ENCODE data around the gene ALOX5AP. TPM values are rescaled to one million over a fixed set of nuclear protein-coding genes. Genes with fewer than 3 reads are reported as not detected.

ALOX5AP gene
- total RNA-seq, 1 experiment from 2014 or later: not detected

DNA sequence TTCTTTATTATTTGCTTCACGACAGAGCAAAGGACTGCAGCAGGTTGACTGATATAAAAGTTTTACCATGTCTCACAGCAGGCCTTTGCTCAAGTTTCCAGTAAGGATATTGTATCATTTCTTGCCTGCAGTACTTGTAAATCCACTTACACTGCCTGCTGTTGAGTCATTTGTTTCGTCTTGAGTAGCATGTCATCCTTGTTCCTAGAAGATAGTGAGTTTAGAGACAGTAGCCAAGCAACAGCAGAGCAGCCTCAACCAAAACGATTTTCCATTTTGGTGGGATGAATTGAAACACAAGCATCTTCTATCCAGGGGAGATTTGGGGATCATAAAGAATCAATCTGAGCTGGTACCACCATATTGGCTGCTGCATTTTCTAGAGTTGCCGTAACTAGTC, 24.0 kb upstream of the ALOX5AP start:
- TF ChIP-seq, protein P1, sequence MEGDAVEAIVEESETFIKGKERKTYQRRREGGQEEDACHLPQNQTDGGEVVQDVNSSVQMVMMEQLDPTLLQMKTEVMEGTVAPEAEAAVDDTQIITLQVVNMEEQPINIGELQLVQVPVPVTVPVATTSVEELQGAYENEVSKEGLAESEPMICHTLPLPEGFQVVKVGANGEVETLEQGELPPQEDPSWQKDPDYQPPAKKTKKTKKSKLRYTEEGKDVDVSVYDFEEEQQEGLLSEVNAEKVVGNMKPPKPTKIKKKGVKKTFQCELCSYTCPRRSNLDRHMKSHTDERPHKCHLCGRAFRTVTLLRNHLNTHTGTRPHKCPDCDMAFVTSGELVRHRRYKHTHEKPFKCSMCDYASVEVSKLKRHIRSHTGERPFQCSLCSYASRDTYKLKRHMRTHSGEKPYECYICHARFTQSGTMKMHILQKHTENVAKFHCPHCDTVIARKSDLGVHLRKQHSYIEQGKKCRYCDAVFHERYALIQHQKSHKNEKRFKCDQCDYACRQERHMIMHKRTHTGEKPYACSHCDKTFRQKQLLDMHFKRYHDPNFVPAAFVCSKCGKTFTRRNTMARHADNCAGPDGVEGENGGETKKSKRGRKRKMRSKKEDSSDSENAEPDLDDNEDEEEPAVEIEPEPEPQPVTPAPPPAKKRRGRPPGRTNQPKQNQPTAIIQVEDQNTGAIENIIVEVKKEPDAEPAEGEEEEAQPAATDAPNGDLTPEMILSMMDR (IDR thresholded peaks at IDR 0.05; ENCODE audit: unreplicated experiment): no peak
- Mint-ChIP-seq H3K36me3 (ENCODE audit: insufficient read depth, unreplicated experiment) (no peaks in the 10 kb centered on the region), H3K4me3 (ENCODE audit: low read depth, unreplicated experiment) (no peak overlapping the region), H3K9me3 (ENCODE audit: low read depth, unreplicated experiment) (no peaks in the 10 kb centered on the region), H3K27me3 (ENCODE audit: unreplicated experiment) (no peaks in the 10 kb centered on the region), H3K27ac (ENCODE audit: unreplicated experiment) (no peak overlapping the region), H3K4me1 (ENCODE audit: low read depth, unreplicated experiment) (peaks cover 12% of the 10 kb centered on the region)
- intact Hi-C loops (cut with micrococcal nuclease; ENCODE audit: unreplicated experiment): no loop called here
- no TSS peak for BruUV-seq (replicated peaks)
- CTCF ChIA-PET: no interaction called here
- no peak for DNase-seq

- intact Hi-C loops (cut with micrococcal nuclease; ENCODE audit: unreplicated experiment): no loop called here
- peaks cover 12% of the 10 kb centered on the region for H3K4me1 Mint-ChIP-seq (ENCODE audit: low read depth, unreplicated experiment)
These were observed 23.5 kb upstream of the ALOX5AP start for GRCh38 chr13:30711837-30712236.

GRCh38 chr13:30712536-30713532, 22.5 kb upstream of the ALOX5AP start:
- TF ChIP-seq, protein P1 (IDR thresholded peaks at IDR 0.05; ENCODE audit: unreplicated experiment): no peak
- no peak overlapping the region for H3K4me3 Mint-ChIP-seq (ENCODE audit: low read depth, unreplicated experiment)
- H3K27ac Mint-ChIP-seq (ENCODE audit: unreplicated experiment): no peak overlapping the region
- no peaks in the 10 kb centered on the region for H3K36me3 Mint-ChIP-seq (ENCODE audit: insufficient read depth, unreplicated experiment)
- no TSS peak for BruUV-seq (replicated peaks)
- intact Hi-C loops (cut with micrococcal nuclease; ENCODE audit: unreplicated experiment): no loop called here
- peaks cover 12% of the 10 kb centered on the region for H3K4me1 Mint-ChIP-seq (ENCODE audit: low read depth, unreplicated experiment)
- CTCF ChIA-PET: no interaction called here
- no peaks in the 10 kb centered on the region for H3K27me3 Mint-ChIP-seq (ENCODE audit: unreplicated experiment)
- no peaks in the 10 kb centered on the region for H3K9me3 Mint-ChIP-seq (ENCODE audit: low read depth, unreplicated experiment)
- peak; percentile 10 for DNase-seq

More at GRCh38 chr13:30711837-30712236, 23.5 kb upstream of the ALOX5AP start:
- TF ChIP-seq, protein P1 (IDR thresholded peaks at IDR 0.05; ENCODE audit: unreplicated experiment): no peak
- no peak for DNase-seq
- no peaks in the 10 kb centered on the region for H3K36me3 Mint-ChIP-seq (ENCODE audit: insufficient read depth, unreplicated experiment)
- H3K27me3 Mint-ChIP-seq (ENCODE audit: unreplicated experiment): no peaks in the 10 kb centered on the region
- H3K4me3 Mint-ChIP-seq (ENCODE audit: low read depth, unreplicated experiment): no peak overlapping the region
- CTCF ChIA-PET: no interaction called here
- BruUV-seq (replicated peaks): no TSS peak
- no peaks in the 10 kb centered on the region for H3K9me3 Mint-ChIP-seq (ENCODE audit: low read depth, unreplicated experiment)
- H3K27ac Mint-ChIP-seq (ENCODE audit: unreplicated experiment): no peak overlapping the region

- H3K36me3 Mint-ChIP-seq (ENCODE audit: insufficient read depth, unreplicated experiment): no peaks in the 10 kb centered on the region
- no peaks in the 10 kb centered on the region for H3K27me3 Mint-ChIP-seq (ENCODE audit: unreplicated experiment)
- no TSS peak for BruUV-seq (replicated peaks)
- TF ChIP-seq, protein P1 (IDR thresholded peaks at IDR 0.05; ENCODE audit: unreplicated experiment): no peak
- CTCF ChIA-PET: no interaction called here
- no peak overlapping the region for H3K4me3 Mint-ChIP-seq (ENCODE audit: low read depth, unreplicated experiment)
- intact Hi-C loops (cut with micrococcal nuclease; ENCODE audit: unreplicated experiment): no loop called here
- H3K9me3 Mint-ChIP-seq (ENCODE audit: low read depth, unreplicated experiment): no peaks in the 10 kb centered on the region
- H3K27ac Mint-ChIP-seq (ENCODE audit: unreplicated experiment): no peak overlapping the region
- H3K4me1 Mint-ChIP-seq (ENCODE audit: low read depth, unreplicated experiment): peaks cover 19% of the 10 kb centered on the region
- no peak for DNase-seq
These were observed 20.5 kb upstream of the ALOX5AP start for GRCh38 chr13:30714629-30715371.

Measured in Calu3 (cell line).